ENCODE data around the gene ELFN1.

DNA sequence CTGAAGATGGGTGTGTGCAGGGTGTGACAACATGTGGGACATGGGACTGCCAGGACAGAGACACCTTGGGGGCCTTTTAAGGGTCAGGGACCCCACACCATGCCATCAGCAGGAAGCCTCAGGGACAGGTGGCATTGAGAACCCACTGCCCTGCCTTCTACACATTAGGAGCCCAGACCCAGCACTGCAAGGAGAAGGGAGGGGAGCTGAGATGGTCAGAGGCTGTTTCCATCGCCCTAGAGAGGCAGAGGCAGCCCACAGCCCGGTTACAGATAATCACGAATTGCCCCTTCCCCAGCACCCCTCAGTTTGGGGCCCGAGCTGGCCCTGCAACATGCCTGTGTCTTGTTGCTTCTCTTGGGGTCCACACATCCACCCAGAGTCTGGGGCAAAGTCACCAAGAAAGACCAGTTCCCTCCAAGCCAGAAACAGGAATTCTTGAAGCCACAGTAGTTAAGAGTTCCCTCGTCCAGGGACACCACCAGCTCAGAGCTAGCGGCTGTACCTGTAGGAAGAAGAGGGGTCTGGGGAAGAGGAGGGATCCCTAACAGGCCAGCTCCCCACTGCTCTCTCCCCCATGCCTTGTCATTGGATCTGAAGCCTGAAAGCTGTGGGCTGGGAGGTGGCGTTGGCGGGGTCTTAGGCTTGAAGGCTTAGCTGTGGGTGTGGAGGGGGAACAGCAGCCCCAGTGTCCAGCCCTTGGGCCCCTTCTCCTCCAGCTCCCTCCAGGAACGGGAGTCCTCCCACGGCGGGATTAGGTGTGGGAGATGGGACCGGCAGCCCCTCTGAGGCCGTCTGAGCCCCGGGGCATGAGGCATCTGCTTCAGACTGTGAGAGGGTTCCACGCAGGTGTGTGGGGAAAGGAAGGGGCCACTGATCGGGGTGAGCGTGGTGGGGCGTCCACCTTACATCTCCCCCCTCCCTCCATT is 44.8 kb upstream of the ELFN1 start:
- TF ChIP-seq CTCF (IDR thresholded peaks at IDR 0.05) (no peak), ZFX (IDR thresholded peaks at IDR 0.05; ENCODE audit: borderline replicate concordance) (no peak)

Data from 22Rv1 (cell line).